ENCODE data around the gene CCDC40. TPM values are rescaled to one million over a fixed set of nuclear protein-coding genes. Genes with fewer than 3 reads are reported as not detected.

The CCDC40 gene
- total and polyA plus RNA-seq, 2 of the 13 experiments (the other 11 are each of a cell fraction or from before 2014, with no cell fraction given), result 4.1 to 5.5 TPM

DNA sequence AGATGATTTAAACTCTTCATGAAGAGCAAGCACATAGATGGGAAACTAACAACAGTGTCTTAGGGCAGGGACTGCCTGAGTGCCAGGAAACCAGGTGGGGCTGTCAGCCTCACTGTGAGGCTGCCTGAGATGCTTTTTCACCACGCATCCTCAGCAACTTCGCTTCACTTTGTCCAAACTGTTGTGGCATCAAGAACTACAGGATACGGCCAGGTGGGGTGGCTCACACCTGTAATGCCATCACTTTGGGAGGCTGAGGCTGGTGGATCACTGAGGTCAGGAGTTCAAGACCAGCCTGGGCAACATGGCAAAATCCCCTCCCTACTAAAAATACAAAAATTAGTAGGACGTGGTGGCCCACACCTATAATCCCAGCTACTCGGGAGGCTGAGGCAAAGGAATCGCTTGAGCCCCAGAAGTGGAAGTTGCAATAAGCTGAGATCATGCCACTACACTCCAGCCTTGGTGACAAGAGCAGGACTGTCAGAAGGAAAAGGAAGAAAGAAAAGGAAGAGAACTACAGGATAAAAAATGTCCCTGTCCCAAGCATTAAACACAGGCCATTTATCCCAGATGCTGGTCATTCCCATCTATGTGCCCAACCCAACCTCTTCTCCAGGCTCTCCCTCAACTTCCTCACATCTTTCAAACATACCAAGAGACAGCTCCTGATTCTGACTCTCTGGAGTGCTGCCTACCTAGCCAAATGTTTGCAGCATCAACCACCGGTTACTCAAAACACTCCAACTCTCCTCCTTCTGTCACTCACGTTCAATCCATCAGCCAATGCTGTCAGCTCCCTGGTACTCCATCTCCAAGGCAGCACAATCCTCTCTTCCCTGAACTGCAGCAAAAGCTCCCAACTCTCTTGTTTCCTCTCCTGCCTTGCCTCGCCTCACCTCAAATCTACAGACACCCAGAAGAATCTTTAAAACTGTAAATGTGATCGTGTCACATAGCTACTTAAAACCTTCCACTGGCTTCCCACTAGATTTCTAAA is 108.9 kb downstream of the CCDC40 start (continued):
- TF ChIP-seq, protein P1, sequence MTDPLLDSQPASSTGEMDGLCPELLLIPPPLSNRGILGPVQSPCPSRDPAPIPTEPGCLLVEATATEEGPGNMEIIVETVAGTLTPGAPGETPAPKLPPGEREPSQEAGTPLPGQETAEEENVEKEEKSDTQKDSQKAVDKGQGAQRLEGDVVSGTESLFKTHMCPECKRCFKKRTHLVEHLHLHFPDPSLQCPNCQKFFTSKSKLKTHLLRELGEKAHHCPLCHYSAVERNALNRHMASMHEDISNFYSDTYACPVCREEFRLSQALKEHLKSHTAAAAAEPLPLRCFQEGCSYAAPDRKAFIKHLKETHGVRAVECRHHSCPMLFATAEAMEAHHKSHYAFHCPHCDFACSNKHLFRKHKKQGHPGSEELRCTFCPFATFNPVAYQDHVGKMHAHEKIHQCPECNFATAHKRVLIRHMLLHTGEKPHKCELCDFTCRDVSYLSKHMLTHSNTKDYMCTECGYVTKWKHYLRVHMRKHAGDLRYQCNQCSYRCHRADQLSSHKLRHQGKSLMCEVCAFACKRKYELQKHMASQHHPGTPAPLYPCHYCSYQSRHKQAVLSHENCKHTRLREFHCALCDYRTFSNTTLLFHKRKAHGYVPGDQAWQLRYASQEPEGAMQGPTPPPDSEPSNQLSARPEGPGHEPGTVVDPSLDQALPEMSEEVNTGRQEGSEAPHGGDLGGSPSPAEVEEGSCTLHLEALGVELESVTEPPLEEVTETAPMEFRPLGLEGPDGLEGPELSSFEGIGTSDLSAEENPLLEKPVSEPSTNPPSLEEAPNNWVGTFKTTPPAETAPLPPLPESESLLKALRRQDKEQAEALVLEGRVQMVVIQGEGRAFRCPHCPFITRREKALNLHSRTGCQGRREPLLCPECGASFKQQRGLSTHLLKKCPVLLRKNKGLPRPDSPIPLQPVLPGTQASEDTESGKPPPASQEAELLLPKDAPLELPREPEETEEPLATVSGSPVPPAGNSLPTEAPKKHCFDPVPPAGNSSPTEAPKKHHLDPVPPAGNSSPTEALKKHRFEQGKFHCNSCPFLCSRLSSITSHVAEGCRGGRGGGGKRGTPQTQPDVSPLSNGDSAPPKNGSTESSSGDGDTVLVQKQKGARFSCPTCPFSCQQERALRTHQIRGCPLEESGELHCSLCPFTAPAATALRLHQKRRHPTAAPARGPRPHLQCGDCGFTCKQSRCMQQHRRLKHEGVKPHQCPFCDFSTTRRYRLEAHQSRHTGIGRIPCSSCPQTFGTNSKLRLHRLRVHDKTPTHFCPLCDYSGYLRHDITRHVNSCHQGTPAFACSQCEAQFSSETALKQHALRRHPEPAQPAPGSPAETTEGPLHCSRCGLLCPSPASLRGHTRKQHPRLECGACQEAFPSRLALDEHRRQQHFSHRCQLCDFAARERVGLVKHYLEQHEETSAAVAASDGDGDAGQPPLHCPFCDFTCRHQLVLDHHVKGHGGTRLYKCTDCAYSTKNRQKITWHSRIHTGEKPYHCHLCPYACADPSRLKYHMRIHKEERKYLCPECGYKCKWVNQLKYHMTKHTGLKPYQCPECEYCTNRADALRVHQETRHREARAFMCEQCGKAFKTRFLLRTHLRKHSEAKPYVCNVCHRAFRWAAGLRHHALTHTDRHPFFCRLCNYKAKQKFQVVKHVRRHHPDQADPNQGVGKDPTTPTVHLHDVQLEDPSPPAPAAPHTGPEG (CRISPR knock-in tag; IDR thresholded peaks at IDR 0.05), result no peak
- TF ChIP-seq ZNF12 (CRISPR knock-in tag; IDR thresholded peaks at IDR 0.05), result 0 out of 2 replicates have a peak, but pooled peaks have one; percentile 12
- no peak for TF ChIP-seq GPN1 (CRISPR knock-in tag; IDR thresholded peaks at IDR 0.05; ENCODE audit: borderline replicate concordance)
- TF ChIP-seq EEA1 (CRISPR knock-in tag; IDR thresholded peaks at IDR 0.05; ENCODE audit: borderline replicate concordance), result no peak
- no peak for TF ChIP-seq ZNF7 (CRISPR knock-in tag; IDR thresholded peaks at IDR 0.05)
- no peak for TF ChIP-seq ZZZ3 (CRISPR knock-in tag; IDR thresholded peaks at IDR 0.05; ENCODE audit: borderline replicate concordance)
- TF ChIP-seq, protein P2, sequence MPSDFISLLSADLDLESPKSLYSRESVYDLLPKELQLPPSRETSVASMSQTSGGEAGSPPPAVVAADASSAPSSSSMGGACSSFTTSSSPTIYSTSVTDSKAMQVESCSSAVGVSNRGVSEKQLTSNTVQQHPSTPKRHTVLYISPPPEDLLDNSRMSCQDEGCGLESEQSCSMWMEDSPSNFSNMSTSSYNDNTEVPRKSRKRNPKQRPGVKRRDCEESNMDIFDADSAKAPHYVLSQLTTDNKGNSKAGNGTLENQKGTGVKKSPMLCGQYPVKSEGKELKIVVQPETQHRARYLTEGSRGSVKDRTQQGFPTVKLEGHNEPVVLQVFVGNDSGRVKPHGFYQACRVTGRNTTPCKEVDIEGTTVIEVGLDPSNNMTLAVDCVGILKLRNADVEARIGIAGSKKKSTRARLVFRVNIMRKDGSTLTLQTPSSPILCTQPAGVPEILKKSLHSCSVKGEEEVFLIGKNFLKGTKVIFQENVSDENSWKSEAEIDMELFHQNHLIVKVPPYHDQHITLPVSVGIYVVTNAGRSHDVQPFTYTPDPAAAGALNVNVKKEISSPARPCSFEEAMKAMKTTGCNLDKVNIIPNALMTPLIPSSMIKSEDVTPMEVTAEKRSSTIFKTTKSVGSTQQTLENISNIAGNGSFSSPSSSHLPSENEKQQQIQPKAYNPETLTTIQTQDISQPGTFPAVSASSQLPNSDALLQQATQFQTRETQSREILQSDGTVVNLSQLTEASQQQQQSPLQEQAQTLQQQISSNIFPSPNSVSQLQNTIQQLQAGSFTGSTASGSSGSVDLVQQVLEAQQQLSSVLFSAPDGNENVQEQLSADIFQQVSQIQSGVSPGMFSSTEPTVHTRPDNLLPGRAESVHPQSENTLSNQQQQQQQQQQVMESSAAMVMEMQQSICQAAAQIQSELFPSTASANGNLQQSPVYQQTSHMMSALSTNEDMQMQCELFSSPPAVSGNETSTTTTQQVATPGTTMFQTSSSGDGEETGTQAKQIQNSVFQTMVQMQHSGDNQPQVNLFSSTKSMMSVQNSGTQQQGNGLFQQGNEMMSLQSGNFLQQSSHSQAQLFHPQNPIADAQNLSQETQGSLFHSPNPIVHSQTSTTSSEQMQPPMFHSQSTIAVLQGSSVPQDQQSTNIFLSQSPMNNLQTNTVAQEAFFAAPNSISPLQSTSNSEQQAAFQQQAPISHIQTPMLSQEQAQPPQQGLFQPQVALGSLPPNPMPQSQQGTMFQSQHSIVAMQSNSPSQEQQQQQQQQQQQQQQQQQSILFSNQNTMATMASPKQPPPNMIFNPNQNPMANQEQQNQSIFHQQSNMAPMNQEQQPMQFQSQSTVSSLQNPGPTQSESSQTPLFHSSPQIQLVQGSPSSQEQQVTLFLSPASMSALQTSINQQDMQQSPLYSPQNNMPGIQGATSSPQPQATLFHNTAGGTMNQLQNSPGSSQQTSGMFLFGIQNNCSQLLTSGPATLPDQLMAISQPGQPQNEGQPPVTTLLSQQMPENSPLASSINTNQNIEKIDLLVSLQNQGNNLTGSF (CRISPR knock-in tag; IDR thresholded peaks at IDR 0.05), result no peak
- no peak for TF ChIP-seq HNRNPH1 (optimal IDR thresholded peaks at IDR 0.05; ENCODE audit: low read depth, low read length)
- TF ChIP-seq, protein P3, sequence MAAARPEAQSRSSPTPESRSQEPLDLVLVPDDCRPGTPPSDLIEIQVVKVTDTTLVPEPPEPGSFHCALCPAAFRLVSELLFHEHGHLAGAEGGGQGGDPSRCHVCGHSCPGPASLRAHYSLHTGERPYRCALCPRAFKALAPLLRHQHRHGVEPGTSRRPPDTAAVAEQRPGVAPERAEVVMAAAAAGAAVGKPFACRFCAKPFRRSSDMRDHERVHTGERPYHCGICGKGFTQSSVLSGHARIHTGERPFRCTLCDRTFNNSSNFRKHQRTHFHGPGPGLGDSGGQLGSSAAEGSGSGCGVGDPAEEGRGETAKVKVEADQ (CRISPR knock-in tag; IDR thresholded peaks at IDR 0.05; ENCODE audit: borderline replicate concordance), result no peak
- no peak for TF ChIP-seq ZNF672 (CRISPR knock-in tag; IDR thresholded peaks at IDR 0.05)
- no peak for TF ChIP-seq SNAI1 (CRISPR knock-in tag; IDR thresholded peaks at IDR 0.05; ENCODE audit: borderline replicate concordance)
- TF ChIP-seq, protein P4, sequence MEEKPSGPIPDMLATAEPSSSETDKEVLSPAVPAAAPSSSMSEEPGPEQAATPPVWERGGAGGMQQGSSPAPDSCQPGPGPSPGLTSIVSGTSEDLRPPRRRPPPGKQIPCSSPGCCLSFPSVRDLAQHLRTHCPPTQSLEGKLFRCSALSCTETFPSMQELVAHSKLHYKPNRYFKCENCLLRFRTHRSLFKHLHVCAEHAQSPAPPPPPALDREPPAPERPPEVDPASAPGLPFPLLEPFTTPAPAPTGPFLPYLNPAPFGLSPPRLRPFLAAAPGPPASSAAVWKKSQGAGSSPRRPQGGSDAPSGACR (CRISPR knock-in tag; IDR thresholded peaks at IDR 0.05), result no peak
